Panc1 (cell line): ENCODE measurements around the gene NUDT13. TPM values are rescaled to one million over a fixed set of nuclear protein-coding genes. Genes with fewer than 3 reads are reported as not detected.

ENCODE experiments used
- ATAC-seq: fragments of 200-7000 bp; cut with Tn5 transposase; 2 replicates; pipeline ENCODE4 v1.9.1; 2020; ENCODE audit warnings: mild to moderate bottlenecking, moderate library complexity
- Bru-seq: library from RNA; stranded (reverse); fragments of 400-500 nt; gene quantifications from one replicate; lab custom pipeline; 2021; lab: Mats Ljungman, UMichigan
- BruChase-seq, 2 experiments: library from RNA; stranded (reverse); fragments of 400-500 nt; gene quantifications; one replicate each; lab custom pipeline; 2021; lab: Mats Ljungman, UMichigan
- BruUV-seq: library from RNA; stranded (reverse); fragments of 400-500 nt; replicated peaks from 2 replicates; lab custom pipeline; 2021; lab: Mats Ljungman, UMichigan
- CTCF ChIA-PET: fragments of 300-600 bp; sonication (Branson Sonifier 250); formaldehyde crosslinking; loops from one replicate; lab custom pipeline; 2022; ENCODE audit warnings: antibody characterized with exemption; lab: Charles Lee
- POLR2A ChIA-PET: fragments of 300-600 bp; sonication (Branson Sonifier 250); formaldehyde crosslinking; loops from one replicate; lab custom pipeline; 2022; ENCODE audit warnings: antibody characterized with exemption; lab: Charles Lee
- DNase-seq: peaks from one replicate; pipeline ENCODE4 v3.0.0-alpha.2; 2010; ENCODE audit warnings: low read depth, low spot score
- H3K27ac ChIP-seq: 2 replicates; pipeline ENCODE4 v1.5.1; 2011; ENCODE audit warnings: mild to moderate bottlenecking, low read length, inconsistent platforms
- H3K27me3 ChIP-seq: fragments of 200-500 bp; sonication (Bioruptor generic); 2 replicates; pipeline ENCODE4 v1.6.0; 2014; ENCODE audit warnings: low read length, inconsistent platforms; ENCODE audit not compliant: control insufficient read depth, insufficient read depth
- H3K36me3 ChIP-seq: fragments of 200-500 bp; sonication (Bioruptor generic); 2 replicates; pipeline ENCODE4 v1.5.1; 2014; ENCODE audit warnings: inconsistent platforms, mild to moderate bottlenecking, low read length, moderate library complexity; ENCODE audit not compliant: control insufficient read depth, insufficient read depth
- H3K4me1 ChIP-seq: 2 replicates; pipeline ENCODE4 v1.5.1; 2011; ENCODE audit warnings: inconsistent platforms, mild to moderate bottlenecking, low read length, moderate library complexity; ENCODE audit not compliant: control insufficient read depth, insufficient read depth
- H3K4me3 ChIP-seq, 2 experiments: 2 replicates each; pipeline ENCODE4 v1.5.1; 2011 to 2012; ENCODE audit warnings: low read depth in 2 of 2, low read length in 2 of 2, mild to moderate bottlenecking in 2 of 2, inconsistent platforms in 1 of 2, moderate library complexity in 1 of 2
- H3K9me3 ChIP-seq: fragments of 200-500 bp; sonication (Bioruptor generic); 2 replicates; pipeline ENCODE4 v1.5.1; 2014; ENCODE audit warnings: low read depth, mild to moderate bottlenecking, inconsistent platforms, low read length, moderate library complexity; ENCODE audit not compliant: control insufficient read depth, insufficient read depth
- POLR2AphosphoS5 ChIP-seq: IDR thresholded peaks from 2 replicates; pipeline ENCODE4 v1.6.1; 2012; ENCODE audit warnings: mild to moderate bottlenecking, low read depth, low read length, moderate library complexity
- TCF7L2 ChIP-seq: IDR thresholded peaks from 2 replicates; pipeline ENCODE4 v1.6.1; 2011; ENCODE audit warnings: mild to moderate bottlenecking, low read depth, low read length, inconsistent platforms
- in situ Hi-C: cut with HindIII; loops from 2 replicates; pipeline ENCODE4 v1.10.0; 2016; ENCODE audit warnings: low sequenced_read_pairs, low pct_unique_long_range_greater_than_20kb
- intact Hi-C: fragments of 100-400 bp; cut with micrococcal nuclease; formaldehyde crosslinking; loops from one replicate; pipeline ENCODE4 v1.10.0; 2022; ENCODE audit not compliant: unreplicated experiment
- long read RNA-seq: library from polyadenylated mRNA; unstranded; transcript quantifications from one replicate; pipeline ENCODE4 v2.0.0, GENCODE V29; 2021; ENCODE audit not compliant: unreplicated experiment
- polyA plus RNA-seq: library from polyadenylated mRNA; unstranded; fragments of >200 nt; gene quantifications from one replicate; pipeline ENCODE4 v1.2.1, GENCODE V29; 2012; ENCODE audit warnings: missing spikeins; ENCODE audit not compliant: insufficient read length
- total RNA-seq: library from RNA; stranded (reverse); gene quantifications from one replicate; pipeline ENCODE4 v1.2.1, GENCODE V29; 2021; ENCODE audit not compliant: unreplicated experiment
- TF ChIP-seq, protein P1 (sequence below), 2 experiments: IDR thresholded peaks; 2 replicates each; pipeline ENCODE4 v1.6.1; 2011 to 2012; ENCODE audit warnings: low read depth in 2 of 2, control low read depth in 1 of 2, low read length in 1 of 2, mild to moderate bottlenecking in 1 of 2, moderate library complexity in 1 of 2; ENCODE audit not compliant: insufficient read depth in 1 of 2
- TF ChIP-seq, protein P2 (sequence below): fragments of 450-650 bp; IDR thresholded peaks from 2 replicates; pipeline ENCODE4 v1.5.1; 2017; ENCODE audit warnings: mild to moderate bottlenecking

Gene NUDT13
- total RNA-seq (6.1 TPM), Bru-seq, nascent RNA (percentile 60 among the genes with signal in this experiment), BruChase-seq, experiment 1, labeled RNA remaining after a 2-hour chase (percentile 61 among the genes with signal in this experiment), BruChase-seq, experiment 2, labeled RNA remaining after a 6-hour chase (percentile 50 among the genes with signal in this experiment)
- polyA plus RNA-seq = 3.2 TPM
- long read RNA-seq, partial matches to known transcripts = 2 of 4 reads
- long read RNA-seq, other reads (novel, unspliced or antisense) = 1 of 4 reads

GRCh38 chr10:73110345-73110849 is at the start of gene NUDT13:
Gene NUDT13, plus strand, starts transcription at chr10:73110455. Its CDS starts 3,911 bp downstream, at chr10:73114366.
- Histone ChIP-seq H3K27ac (peak within 1 kb of the TSS; percentile 99), H3K27me3 (no peaks in the 10 kb centered on the region), H3K9me3 (no peaks in the 10 kb centered on the region), H3K4me1 (peaks cover 4% of the 10 kb centered on the region), H3K36me3 (no peaks in the 10 kb centered on the region), H3K4me3 (peak within 1 kb of the TSS; percentile 69 to 77)
- ChIA-PET POLR2A (interaction anchor here (1.3 to 1.7 kb wide), 2 partner anchors 12 to 14 kb away, joined by 3 to 10 read pairs; partner anchors contain the start of gene P4HA1), CTCF (interaction anchor here (0.6 to 1.5 kb wide), 3 partner anchors 8 to 14 kb away, joined by 4 to 8 read pairs (median 6); partner anchors contain the start of gene P4HA1)
- BruUV-seq = no TSS peak
- intact Hi-C loops = no loop called here
- ATAC-seq (peak; percentile 97), DNase-seq (no peak)
- in situ Hi-C loops = no loop called here
- peak; percentile 93 for TF ChIP-seq POLR2AphosphoS5
- TF ChIP-seq TCF7L2 = no peak

- ChIA-PET POLR2A (interaction anchor here (0.5 to 0.6 kb wide), 3 partner anchors 60 to 413 kb away, joined by 3 to 6 read pairs (median 3); no protein-coding TSS in a partner anchor), CTCF (interaction anchor here (0.6 to 1.1 kb wide), 7 partner anchors 9 to 697 kb away, joined by 3 to 10 read pairs (median 3); no protein-coding TSS in a partner anchor)
- intact Hi-C loops (loop anchor here (10.0 kb wide), 1 partner anchor 696 kb away; no protein-coding TSS in a partner anchor), in situ Hi-C loops (no loop called here)
- DNase-seq (no peak), ATAC-seq (peak; percentile 94)
- peaks cover 3% of the 10 kb centered on the region; the same call in 1 of the 2 replicates for H3K4me1 ChIP-seq
- no peak overlapping the region for H3K4me3 ChIP-seq
- H3K27ac ChIP-seq = no peak overlapping the region
- TF ChIP-seq, protein P1, sequence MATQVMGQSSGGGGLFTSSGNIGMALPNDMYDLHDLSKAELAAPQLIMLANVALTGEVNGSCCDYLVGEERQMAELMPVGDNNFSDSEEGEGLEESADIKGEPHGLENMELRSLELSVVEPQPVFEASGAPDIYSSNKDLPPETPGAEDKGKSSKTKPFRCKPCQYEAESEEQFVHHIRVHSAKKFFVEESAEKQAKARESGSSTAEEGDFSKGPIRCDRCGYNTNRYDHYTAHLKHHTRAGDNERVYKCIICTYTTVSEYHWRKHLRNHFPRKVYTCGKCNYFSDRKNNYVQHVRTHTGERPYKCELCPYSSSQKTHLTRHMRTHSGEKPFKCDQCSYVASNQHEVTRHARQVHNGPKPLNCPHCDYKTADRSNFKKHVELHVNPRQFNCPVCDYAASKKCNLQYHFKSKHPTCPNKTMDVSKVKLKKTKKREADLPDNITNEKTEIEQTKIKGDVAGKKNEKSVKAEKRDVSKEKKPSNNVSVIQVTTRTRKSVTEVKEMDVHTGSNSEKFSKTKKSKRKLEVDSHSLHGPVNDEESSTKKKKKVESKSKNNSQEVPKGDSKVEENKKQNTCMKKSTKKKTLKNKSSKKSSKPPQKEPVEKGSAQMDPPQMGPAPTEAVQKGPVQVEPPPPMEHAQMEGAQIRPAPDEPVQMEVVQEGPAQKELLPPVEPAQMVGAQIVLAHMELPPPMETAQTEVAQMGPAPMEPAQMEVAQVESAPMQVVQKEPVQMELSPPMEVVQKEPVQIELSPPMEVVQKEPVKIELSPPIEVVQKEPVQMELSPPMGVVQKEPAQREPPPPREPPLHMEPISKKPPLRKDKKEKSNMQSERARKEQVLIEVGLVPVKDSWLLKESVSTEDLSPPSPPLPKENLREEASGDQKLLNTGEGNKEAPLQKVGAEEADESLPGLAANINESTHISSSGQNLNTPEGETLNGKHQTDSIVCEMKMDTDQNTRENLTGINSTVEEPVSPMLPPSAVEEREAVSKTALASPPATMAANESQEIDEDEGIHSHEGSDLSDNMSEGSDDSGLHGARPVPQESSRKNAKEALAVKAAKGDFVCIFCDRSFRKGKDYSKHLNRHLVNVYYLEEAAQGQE (IDR thresholded peaks at IDR 0.05; ENCODE audit: insufficient read depth in 1 of 2, low read depth in 2 of 2, low read length in 1 of 2) = no peak
- TF ChIP-seq TCF7L2 = no peak
- TF ChIP-seq, protein P2, sequence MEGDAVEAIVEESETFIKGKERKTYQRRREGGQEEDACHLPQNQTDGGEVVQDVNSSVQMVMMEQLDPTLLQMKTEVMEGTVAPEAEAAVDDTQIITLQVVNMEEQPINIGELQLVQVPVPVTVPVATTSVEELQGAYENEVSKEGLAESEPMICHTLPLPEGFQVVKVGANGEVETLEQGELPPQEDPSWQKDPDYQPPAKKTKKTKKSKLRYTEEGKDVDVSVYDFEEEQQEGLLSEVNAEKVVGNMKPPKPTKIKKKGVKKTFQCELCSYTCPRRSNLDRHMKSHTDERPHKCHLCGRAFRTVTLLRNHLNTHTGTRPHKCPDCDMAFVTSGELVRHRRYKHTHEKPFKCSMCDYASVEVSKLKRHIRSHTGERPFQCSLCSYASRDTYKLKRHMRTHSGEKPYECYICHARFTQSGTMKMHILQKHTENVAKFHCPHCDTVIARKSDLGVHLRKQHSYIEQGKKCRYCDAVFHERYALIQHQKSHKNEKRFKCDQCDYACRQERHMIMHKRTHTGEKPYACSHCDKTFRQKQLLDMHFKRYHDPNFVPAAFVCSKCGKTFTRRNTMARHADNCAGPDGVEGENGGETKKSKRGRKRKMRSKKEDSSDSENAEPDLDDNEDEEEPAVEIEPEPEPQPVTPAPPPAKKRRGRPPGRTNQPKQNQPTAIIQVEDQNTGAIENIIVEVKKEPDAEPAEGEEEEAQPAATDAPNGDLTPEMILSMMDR = peak; percentile 69; the same call in 1 of the 2 replicates
- no peaks in the 10 kb centered on the region for H3K9me3 ChIP-seq
- H3K27me3 ChIP-seq = no peaks in the 10 kb centered on the region
- no TSS peak for BruUV-seq
- H3K36me3 ChIP-seq = peaks cover 6% of the 10 kb centered on the region; the same call in 1 of the 2 replicates
Measured at GRCh38 chr10:73060738-73061635, 49.3 kb upstream of the NUDT13 start.
